Skin epidermis (tissue), 12 donors: Measurements from ENCODE around the gene DBI.
A peak's percentile ranks its signal among the peaks of the same experiment; 100 is the strongest.
"Not testable (repeated sequence)": the region's sequence is repeated elsewhere in the genome, so short reads cannot be mapped to it uniquely, and the experiment has no call there.

Source experiments
- H3K27ac ChIP-seq, 21 experiments: fragments of 200-600 bp; sonication (generic) in 11 of 21; one replicate each; pipeline ENCODE4 v1.5.0; 2020; ENCODE audit warnings: mild to moderate bottlenecking in 3 of 21, inconsistent platforms in 2 of 21, moderate library complexity in 2 of 21
- H3K4me3 ChIP-seq, 7 experiments: fragments of 200-600 bp; sonication (generic) in 2 of 7; one replicate each; pipeline ENCODE4 v1.5.0; 2020; ENCODE audit warnings: inconsistent platforms in 2 of 7, mild to moderate bottlenecking in 2 of 7, moderate library complexity in 1 of 7

DBI gene

DNA sequence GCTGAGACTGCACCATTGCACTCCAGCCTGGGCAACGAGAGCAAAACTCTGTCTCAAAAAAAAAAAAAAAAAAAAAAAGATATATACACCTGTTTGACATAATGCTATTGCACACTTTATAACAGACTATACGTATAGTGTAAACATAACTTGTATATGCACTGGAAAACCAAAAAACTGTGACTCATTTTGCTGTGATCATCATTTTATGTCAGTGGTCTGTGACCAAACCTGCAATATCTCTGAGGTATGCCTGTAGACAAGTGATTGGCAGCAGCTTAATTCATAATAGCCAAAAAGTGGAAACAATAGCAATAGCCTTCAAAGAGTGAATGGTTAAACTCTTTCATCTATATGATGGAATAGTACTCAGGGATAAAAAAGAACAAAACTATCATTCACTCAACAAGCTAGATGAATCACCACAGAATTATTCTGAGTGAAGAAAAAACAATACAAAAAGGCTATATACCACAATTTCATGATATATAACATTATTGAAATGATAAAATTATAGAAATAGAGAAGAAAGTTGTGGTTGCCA is 6.3 kb upstream of the DBI start:
- Histone ChIP-seq H3K4me3 (no peak overlapping the region), H3K27ac (no peak overlapping the region)

DNA sequence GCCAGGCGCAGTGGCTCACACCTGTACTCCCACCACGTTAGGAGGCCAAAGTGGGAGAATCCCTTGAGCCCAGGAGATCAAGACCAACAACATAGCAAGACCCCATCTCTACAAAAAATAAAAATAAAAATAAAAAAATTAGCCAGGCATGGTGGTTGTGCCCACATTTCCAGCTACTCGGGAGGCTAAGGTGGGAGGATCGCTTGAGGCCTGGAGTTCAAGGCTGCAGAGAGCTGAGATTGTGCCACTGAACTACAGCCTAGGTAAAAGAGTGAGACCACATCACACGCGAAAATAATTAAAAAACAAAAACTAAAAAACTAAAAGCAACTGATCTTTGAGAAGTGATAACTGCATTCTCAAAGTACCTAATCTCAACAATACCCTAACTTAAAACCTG is 2.0 kb upstream of the DBI start:
- Histone ChIP-seq H3K27ac (peak overlapping the region in 1 of 21 experiments; percentile 82), H3K4me3 (no peak overlapping the region)

DNA sequence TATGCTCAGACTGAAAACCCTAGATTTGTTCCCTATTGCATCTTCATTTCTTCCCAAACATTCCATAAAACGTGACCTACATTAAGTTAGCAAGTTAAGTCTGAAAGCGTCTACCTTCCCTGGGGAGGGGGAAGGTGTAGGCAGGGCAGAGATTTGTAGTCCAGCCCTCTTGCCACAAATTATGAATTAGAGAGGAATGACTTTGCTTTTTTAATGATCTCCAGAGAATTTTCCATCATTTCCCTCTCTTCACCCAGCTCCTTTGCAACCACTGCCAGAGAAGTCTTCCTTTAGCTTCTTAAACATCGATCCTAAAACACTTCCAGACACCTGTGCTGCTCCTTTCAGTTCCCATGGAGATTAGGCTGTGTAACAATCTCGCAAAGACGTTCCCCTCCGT is 1.3 kb upstream of the DBI start:
- H3K4me3 ChIP-seq: peak overlapping the region; percentile 65 to 93 (median 75)
- peak overlapping the region in 12 of 21 experiments; percentile 82 to 99 (median 90) for H3K27ac ChIP-seq

DNA sequence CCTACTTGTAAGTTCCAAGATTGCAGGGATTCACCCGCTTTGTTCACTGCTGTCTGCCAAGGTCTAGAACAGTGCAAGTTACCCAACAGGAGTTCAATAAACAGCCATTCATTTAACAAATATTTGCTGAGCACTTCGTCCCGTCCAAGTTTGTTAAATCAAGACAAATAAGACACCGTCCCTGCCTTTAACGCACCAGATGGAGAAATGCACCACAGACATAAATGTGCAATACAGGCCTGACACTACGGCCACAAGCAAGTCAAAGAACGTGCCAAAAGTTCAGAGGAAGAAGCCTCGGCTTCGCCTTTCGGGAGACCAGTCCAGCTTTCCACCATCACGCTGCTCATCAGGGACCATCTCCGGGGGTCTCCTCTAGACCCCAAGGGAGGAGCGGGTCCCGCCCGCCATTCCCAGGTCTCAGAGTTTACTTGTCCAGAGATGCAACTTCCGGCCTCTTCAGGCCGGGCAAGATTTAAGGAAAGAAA is 572 bp upstream of the DBI start:
- H3K27ac ChIP-seq: peak overlapping the region; percentile 69 to 99 (median 90)
- H3K4me3 ChIP-seq: peak overlapping the region; percentile 65 to 93 (median 75)

DNA sequence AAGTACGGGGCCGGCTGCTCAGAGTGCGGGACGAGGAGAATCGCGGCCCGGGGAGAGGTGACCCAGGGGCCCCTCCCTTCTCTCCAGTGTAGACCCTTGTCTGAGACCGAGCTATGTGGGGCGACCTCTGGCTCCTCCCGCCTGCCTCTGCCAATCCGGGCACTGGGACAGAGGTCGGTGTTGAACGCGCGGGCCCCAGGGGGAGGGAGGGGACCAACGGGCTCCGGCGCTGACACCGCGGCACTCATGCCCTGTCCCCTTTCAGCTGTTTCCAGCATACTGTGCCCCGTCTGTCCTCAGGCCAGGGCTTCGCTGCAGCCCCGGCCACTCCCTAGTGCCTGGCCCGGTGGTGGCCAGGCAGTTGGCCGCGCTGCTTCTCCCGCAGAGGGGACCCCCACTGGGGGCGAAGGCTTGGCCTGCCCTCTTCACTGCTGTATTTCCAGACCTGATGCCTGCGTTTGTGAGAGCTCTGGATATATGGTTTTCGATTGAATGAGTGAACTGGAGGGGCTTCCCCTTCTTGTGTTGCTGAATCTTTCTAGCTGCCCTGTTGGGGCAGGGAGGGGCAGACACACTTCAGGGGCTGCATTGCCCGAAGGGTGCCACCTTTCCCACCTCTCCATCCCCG is 809 bp downstream of the DBI start:
- Histone ChIP-seq H3K4me3 (peak overlapping the region; percentile 65 to 93 (median 75)), H3K27ac (peak overlapping the region in 20 of 21 experiments; percentile 76 to 99 (median 90))

DNA sequence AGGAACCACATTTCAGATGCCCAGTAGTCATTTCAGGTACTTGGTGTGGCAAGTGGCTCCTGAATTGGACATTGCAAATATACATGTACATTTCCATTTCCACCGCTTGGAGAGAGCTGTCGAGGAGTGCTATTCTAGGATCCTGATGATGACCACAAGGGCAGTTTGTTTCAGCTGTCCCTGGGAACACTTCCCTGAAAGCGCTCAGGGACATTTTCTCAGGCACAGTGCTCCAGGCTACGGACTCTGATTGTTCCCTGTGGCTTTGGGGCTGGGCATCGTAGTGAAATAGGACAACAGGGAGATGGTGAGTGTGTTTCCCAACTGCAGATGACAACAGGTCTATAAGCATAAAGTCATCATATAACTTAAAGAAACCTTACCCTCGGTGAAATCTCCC is 3.1 kb downstream of the DBI start:
- H3K27ac ChIP-seq: peak overlapping the region in 2 of 21 experiments; percentile 29 to 51
- no peak overlapping the region for H3K4me3 ChIP-seq

DNA sequence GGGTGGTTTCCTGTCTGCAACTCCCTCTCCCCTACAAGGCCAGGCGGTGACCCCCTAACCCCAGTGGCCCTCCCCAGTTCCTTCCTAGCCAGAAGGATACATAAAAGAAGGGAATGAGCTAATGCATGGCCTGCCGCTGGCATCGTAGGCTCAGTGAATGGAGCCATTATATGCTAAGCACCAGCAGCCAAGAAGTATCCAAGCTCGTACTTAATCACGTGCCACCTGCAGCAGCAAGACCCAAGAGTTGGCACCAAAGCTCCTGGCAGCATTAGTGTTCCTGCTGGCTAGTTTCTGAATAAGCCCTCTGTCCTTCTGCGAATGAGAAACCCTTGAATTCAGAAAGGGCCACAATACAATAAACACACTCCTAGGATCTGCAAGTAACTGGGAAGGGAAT is 4.3 kb downstream of the DBI start:
- H3K27ac ChIP-seq: no peak overlapping the region
- H3K4me3 ChIP-seq: no peak overlapping the region

DNA sequence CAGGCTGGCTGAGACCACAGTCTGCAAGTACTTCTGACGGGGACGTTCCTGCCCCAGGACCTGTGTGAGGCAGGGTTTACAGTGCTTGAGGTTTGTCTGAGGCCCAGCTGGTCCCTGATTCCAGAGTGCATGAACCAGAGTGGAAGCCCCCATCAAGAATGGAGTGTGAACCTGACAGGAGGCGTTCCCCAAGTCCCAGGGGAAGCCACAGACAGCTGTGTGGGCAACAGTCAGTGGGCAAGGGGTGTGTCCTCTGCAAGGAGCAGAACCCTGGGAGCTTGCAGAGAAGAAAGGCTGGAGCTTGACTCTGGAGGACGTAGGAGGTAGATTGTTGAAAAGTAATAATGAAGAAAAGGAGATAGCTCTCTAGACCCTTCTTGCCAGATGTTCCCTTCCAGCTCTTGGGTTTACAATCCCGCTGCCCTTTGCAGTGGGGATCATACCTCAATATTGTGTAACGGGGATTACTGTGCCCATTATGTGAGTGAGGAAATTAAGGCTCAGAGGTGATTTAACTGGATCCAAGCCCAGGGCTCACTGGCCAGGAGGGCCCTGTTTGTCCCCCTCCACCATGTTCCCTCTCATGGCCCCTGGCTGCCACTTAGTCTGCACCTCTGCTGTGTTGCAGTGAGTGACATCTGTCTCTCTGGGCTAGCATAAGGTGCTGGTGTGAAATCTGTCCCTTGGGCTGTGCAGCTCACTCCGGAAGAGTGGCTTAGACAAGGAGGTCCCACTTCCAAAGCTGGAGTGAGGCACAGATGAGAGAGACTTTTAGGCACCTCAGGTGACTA is 6.2 kb downstream of the DBI start:
- H3K27ac ChIP-seq: no peak overlapping the region

DNA sequence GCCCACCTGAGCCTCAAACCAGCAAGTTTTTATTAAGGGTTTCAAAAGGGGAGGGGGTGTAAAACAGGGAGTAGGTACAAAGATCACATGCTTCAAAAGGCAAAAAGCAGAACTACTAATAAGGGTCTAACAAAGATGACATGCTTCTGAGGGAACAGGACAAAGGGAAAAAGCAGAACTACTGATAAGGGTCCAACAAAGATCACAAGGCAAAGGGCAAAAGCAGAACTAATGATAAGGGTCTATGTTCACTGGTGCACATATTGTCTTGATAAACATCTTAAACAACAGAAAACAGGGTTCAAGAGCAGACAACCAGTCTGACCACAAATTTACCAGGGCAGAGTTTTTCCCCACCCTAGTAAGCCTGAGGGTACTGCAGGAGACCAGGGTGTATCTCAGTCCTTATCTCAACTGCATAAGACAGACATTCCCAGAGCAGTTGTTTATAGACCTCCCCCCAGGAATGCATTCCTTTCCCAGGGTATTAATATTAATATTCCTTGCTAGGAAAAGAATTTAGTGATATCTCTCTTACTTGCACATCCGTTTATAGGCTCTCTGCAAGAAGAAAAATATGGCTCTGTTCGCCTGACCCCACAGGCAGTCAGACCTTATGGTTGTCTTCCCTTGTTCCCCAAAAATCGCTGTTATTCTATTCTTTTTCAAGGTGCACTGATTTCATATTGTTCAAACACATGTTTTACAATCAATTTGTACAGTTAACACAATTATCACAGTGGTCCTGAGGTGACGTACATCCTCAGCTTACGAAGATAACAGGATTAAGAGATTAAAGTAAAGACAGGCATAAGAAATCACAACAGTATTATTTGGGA is 7.3 kb downstream of the DBI start:
- not testable (repeated sequence) for H3K27ac ChIP-seq

More for the DNA sequence above, 6.2 kb downstream of the DBI start:
- H3K4me3 ChIP-seq: no peak overlapping the region

DNA sequence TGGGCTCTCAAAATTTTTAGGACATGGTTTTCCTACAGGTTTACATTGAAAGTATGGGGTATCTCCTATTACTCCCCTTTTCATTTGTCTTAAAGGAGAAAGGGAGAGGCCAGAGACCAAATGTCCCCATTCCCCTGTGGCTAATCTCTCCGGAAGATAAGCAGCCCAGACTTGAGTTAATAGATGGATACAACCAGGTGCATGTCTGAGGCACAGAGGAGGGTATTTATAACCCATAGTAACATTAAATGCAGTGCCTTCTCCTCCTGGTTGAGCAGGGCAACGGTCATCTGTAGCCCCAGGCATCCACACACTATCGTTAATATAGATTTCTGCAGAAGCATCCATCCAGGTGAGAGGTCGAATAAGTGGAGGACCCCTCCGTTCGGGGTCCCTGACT is 9.6 kb downstream of the DBI start:
- not testable (repeated sequence) for H3K4me3 ChIP-seq, H3K27ac ChIP-seq

More for the DNA sequence above, 7.3 kb downstream of the DBI start:
- H3K4me3 ChIP-seq: not testable (repeated sequence)

DNA sequence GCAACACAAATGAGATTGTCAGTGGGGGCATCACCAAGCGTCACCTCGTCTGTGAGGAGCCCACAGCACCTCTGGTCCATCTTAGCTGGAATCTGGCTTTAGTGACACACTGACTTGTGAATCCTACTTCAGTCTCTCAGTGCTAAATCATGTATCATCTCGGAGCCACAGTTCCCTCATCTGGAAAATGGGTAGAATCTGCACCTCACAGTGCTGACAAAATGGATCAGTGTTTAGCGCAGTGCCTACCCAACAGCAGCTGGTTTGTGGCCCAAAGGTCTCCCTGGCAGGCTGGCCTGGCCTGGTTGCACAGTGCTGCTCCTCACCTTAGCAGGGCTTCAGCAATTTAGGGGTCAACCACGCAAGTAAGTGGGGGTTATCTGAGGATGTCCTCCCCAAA is 10.0 kb downstream of the DBI start:
- Histone ChIP-seq H3K4me3 (no peak overlapping the region), H3K27ac (no peak overlapping the region)

DNA sequence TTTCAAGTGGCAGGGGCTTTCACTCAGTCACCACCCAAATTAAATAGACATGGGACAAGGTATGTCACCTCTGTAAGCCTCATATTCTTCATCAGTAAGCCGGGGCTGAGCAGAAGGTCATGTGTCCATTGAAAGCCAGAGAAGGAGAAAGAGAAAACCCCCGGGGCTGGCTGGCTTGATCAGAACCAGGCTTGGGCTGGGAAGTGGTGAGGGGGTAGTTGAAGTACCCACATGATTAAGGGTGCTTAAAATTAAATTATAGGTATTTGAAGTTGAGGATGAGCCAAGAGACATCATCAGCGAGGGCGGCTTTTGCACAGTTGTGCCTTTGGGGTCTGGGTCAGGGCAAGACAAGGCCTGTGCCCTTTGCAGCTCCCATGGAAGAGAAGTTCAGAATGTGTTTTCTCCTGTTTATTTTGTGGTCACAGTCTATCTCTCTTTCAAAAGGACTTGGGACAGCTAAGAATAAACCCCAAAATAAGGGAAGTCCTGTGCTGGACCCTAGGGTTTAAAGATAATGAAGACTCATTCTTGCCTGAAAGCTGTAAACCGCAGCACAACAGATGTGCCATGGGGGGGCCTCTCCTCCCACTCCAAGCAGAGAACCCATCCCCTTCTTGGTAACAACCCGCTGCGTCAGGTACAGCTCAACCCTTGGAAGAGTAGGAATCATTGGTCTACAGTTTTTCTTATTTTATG is 10.7 kb downstream of the DBI start:
- no peak overlapping the region for H3K4me3 ChIP-seq
- H3K27ac ChIP-seq: no peak overlapping the region

DNA sequence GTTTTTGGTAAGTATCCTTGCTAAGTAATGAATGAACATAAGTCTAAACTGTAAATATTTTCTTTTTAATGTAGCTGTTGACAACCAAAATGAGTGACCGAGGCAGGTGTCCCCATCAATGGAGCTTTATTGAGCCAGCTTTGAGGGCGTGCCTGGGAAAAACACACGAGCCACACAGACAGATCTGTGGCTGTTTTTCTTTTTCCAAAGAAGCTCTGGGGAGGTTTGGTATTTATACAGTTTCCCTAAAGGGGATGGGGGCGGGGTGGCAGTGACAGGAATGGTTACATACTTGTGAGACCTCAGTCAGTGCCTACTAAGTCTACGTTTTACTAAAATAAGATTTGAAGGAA is 11.2 kb downstream of the DBI start:
- H3K27ac ChIP-seq: no peak overlapping the region
- H3K4me3 ChIP-seq: no peak overlapping the region

DNA sequence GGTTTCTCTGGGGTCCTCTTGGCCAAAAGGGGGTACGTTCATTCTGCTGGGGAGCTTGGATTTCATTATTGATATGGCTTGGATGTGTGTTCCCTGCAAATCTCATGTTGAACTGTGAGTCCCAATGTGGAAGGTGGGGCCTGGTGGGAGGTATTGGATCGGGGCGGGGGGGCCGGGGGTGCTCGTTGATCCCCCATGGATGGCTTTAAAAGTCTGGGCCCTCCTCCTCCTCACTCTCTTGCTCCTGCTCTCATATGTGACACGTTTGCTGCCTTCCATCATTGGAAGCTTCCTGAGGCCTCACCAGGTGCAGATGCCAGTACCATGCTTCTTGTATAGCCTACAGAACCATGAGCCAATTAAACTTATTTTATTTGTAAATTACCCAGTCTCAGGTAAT is 11.8 kb downstream of the DBI start:
- Histone ChIP-seq H3K27ac (no peak overlapping the region), H3K4me3 (no peak overlapping the region)

DNA sequence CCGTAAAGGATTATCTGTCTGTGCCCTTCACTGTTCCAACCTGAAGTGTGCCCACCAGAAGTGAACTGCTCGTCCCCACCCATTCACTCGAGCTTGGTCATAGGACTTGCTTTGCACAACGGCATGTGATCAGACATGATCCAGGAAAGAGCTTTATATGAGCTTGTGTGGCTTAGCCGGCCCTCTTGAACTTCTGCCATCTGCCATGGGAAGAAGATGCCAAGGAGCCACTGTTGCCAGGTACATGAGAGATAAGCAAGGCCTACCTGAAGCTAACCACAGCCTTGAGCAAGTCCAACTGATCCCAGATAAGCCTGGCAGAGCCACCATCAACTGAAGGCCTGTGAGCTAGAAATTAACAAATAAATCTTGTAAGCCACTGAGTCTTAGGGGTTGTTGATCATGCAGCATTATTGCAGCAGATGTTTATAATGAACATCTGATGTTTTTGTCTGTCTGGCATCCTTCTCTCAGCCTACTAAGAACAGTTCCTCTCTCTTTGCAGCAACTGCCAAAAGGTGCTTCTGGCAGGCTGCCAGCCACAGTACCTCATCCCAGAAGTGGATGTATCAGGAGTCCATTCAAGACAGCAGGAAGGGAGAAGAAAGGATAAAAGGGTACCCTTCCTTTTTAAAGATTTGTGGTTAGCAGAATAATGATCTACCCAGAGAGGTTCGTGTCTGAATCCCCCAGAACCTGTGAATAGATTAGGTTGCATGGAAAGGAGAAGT is 16.8 kb downstream of the DBI start:
- H3K27ac ChIP-seq: no peak overlapping the region
- H3K4me3 ChIP-seq: no peak overlapping the region

DNA sequence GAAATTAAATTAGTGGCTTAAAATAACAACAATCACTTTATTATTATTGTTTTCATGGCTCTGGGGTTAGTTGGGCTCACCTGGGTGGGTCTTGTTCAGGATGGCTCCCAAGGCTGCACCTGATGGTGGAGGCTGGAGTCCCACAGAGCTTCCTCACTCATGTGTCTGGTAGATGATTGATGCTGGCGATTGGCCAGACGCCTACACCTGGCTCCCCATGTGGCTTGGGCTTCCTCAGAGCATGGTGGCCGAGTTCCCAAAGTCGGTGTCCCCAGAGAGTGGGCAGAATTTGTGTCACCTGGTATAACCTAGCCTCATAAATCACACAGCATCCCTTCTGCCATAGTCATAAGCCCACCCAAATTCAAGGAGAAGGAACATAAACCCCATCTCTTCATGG is 18.2 kb downstream of the DBI start:
- H3K4me3 ChIP-seq: no peak overlapping the region
- no peak overlapping the region for H3K27ac ChIP-seq

DNA sequence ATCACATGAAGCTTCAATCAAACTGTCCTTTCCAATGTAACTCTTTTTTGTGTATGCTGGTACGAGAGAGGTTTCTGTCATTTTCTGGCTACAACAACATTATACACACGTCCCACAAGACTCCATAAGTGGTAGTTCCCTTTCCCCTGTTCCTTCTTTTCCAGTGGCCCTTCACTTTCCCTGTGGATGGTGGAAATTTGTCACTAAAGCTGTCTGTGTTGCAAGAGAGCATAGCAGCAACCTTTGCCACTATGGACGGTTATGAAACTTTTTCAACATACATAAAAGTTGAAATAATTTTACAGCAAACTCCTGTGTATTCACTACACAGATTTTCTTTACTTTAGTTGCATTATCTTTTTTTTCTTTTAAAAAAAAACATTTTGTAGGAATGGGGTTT is 18.7 kb downstream of the DBI start:
- no peak overlapping the region for H3K4me3 ChIP-seq
- H3K27ac ChIP-seq: no peak overlapping the region

DNA sequence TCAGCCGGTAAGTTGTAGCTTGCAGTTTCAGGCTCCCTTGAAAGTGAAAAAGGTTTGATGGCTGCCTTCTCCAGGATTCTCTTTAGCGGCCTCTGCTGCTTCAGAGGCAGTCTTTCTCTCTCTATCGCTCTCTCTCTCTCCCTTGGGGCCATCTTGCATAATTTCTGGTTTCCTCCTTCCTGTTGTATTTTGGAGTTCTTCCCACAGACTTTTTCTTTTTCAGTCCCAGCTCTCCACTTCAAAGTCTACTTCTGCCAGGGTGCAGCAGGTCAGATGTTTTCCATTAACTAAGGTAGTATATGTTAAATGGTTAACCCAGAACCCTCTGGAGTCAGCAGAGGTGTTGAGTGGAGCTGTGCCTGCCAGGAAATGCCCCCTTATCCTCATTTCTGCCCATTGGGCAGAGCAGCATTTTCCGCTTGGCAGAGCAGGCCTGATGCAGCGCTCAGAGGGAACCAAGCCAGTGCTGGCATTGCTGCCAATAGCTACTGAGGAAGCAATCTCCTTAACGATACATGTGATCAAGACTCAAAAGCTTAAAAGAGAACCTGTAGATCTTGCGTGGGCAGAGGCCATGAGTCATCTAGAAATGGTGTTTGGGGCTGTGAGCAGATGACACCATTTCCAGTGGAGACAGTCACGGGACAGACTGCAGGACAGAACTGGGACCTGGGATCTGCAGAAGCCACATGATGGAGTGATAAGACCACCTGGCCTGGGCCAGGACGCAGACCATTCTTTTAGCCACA is 20.8 kb downstream of the DBI start:
- peak overlapping the region in 18 of 21 experiments; percentile 3 to 76 (median 58) for H3K27ac ChIP-seq
- no peak overlapping the region for H3K4me3 ChIP-seq
